Erythroblast (primary cell): ENCODE results near the gene ITPR2.

Source experiments
- GATA1 ChIP-seq: IDR thresholded peaks from 2 replicates; pipeline ENCODE4 v1.6.1; 2011; ENCODE audit warnings: low read depth, mild to moderate bottlenecking, control low read depth, low read length, moderate library complexity
- POLR2A ChIP-seq: IDR thresholded peaks from 2 replicates; pipeline ENCODE4 v1.6.1; 2011; ENCODE audit warnings: mild to moderate bottlenecking, low read length

DNA sequence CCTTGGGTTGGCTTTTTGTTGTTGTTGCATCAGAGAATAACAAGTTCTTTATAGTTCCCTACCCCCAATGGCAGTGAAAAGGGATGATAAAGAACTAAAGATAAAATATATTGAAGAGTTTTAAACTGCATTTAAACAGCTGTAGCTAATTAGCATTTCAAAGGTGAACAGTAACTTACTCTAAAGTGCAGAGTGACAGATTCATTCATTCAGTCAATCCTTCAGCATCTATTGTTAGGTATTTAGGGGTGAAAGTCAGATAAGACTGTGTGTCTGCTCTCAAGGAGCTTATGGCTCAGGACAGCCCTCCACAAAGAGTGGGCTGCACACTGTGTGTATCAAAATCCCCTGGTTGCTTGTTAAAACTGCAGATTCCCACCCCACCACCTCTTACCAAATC, 491.5 kb downstream of the ITPR2 start:
- TF ChIP-seq POLR2A (no peak), GATA1 (no peak)
